G401 (cell line): ENCODE results near the gene TPRKB. TPM values are rescaled to one million over a fixed set of nuclear protein-coding genes. Genes with fewer than 3 reads are reported as not detected.
"Not testable (repeated sequence)": the region's sequence is repeated elsewhere in the genome, so short reads cannot be mapped to it uniquely, and the experiment has no call there.

Experiments
- DNase-seq: peaks from one replicate; pipeline ENCODE4 v3.0.0-alpha.2; 2015; ENCODE audit warnings: low spot score
- in situ Hi-C: cut with HindIII; loops from 2 replicates; pipeline ENCODE4 v1.10.0; 2016; ENCODE audit warnings: low sequenced_read_pairs, mixed read lengths
- total RNA-seq: library from RNA; depleted of rRNA; stranded (reverse); fragments of >200 nt; shearing (Covaris generic); gene quantifications from 2 replicates; pipeline ENCODE4 v1.2.3, GENCODE V29; 2014; rRNA removed

The TPRKB gene
- 46.0 and 63.8 TPM in 2 replicates for total RNA-seq

GRCh38 chr2:73736855-73737779, at the start of gene TPRKB:
Gene TPRKB, minus strand, starts transcription at chr2:73737345. Its CDS starts 2,776 bp downstream, at chr2:73734569.
- in situ Hi-C loops: no loop called here
- DNase-seq: peak; percentile 97

GRCh38 chr2:73783883-73784282, 46.7 kb upstream of the TPRKB start, which contains the start of gene C2orf78:
Gene C2orf78, plus strand, starts transcription at chr2:73784183. Its CDS starts 127 bp downstream, at chr2:73784310.
- DNase-seq, in situ Hi-C loops: not testable (repeated sequence)

GRCh38 chr2:73783402-73783801, 46.3 kb upstream of the TPRKB start:
- in situ Hi-C loops: not testable (repeated sequence)

GRCh38 chr2:73780237-73780582, 43.1 kb upstream of the TPRKB start:
- no peak for DNase-seq
- in situ Hi-C loops: no loop called here

More at GRCh38 chr2:73783402-73783801, 46.3 kb upstream of the TPRKB start:
- peak; percentile 12 for DNase-seq

GRCh38 chr2:73779467-73780236, 42.5 kb upstream of the TPRKB start, which contains the start of gene DUSP11:
Gene DUSP11, minus strand, starts transcription at chr2:73780103. Its CDS starts 129 bp downstream, at chr2:73779974.
- in situ Hi-C loops: no loop called here
- peak; percentile 96 for DNase-seq

GRCh38 chr2:73778867-73779466, 41.8 kb upstream of the TPRKB start:
- in situ Hi-C loops, DNase-seq: not testable (repeated sequence)

- no peak for DNase-seq
- in situ Hi-C loops: no loop called here
Measured at GRCh38 chr2:73776869-73777519, 39.8 kb upstream of the TPRKB start.

- in situ Hi-C loops: no loop called here
- no peak for DNase-seq
Measured at GRCh38 chr2:73776381-73776780, 39.2 kb upstream of the TPRKB start.

GRCh38 chr2:73772819-73773218, 35.7 kb upstream of the TPRKB start:
- no peak for DNase-seq

GRCh38 chr2:73770725-73771124, 33.6 kb upstream of the TPRKB start:
- in situ Hi-C loops: no loop called here

More at GRCh38 chr2:73772819-73773218, 35.7 kb upstream of the TPRKB start:
- in situ Hi-C loops: no loop called here

GRCh38 chr2:73766994-73767393, 29.8 kb upstream of the TPRKB start:
- in situ Hi-C loops: no loop called here

More at GRCh38 chr2:73770725-73771124, 33.6 kb upstream of the TPRKB start:
- no peak for DNase-seq

GRCh38 chr2:73766349-73766748, 29.2 kb upstream of the TPRKB start:
- no peak for DNase-seq
- in situ Hi-C loops: no loop called here

More at GRCh38 chr2:73766994-73767393, 29.8 kb upstream of the TPRKB start:
- DNase-seq: no peak

- no peak for DNase-seq
- in situ Hi-C loops: no loop called here
Measured at GRCh38 chr2:73764945-73765344, 27.8 kb upstream of the TPRKB start.

GRCh38 chr2:73762571-73762970, 25.4 kb upstream of the TPRKB start:
- in situ Hi-C loops: no loop called here
- no peak for DNase-seq

- no peak for DNase-seq
- in situ Hi-C loops: no loop called here
Measured at GRCh38 chr2:73759904-73760303, 22.8 kb upstream of the TPRKB start.

- in situ Hi-C loops: no loop called here
- DNase-seq: peak; percentile 97
Measured at GRCh38 chr2:73759285-73759764, 22.2 kb upstream of the TPRKB start.

- in situ Hi-C loops, DNase-seq: not testable (repeated sequence)
Measured at GRCh38 chr2:73754332-73754731, 17.2 kb upstream of the TPRKB start.

- DNase-seq: no peak
- in situ Hi-C loops: no loop called here
Measured at GRCh38 chr2:73749314-73749713, 12.2 kb upstream of the TPRKB start.

GRCh38 chr2:73746877-73747208, 9.7 kb upstream of the TPRKB start:
- DNase-seq: no peak
- in situ Hi-C loops: no loop called here
